GM19463 (cell line): ENCODE measurements around the gene FAAP20.

Source experiments
- ATAC-seq: cut with Tn5 transposase; IDR thresholded peaks from one replicate; pipeline ENCODE4 v1.9.1; 2021; ENCODE audit warnings: mild to moderate bottlenecking, moderate library complexity; ENCODE audit not compliant: unreplicated experiment

The FAAP20 gene

GRCh38 chr1:2194319-2194897 lies at the start of gene FAAP20:
TSS of gene FAAP20 (minus strand) at chr1:2194772. CDS start at chr1:2194749, 23 bp downstream.
- ATAC-seq: peak; percentile 45

- ATAC-seq: no peak
These were observed 48.5 kb upstream of the FAAP20 start for GRCh38 chr1:2242814-2243725.

- no peak for ATAC-seq
These were observed 47.2 kb upstream of the FAAP20 start for GRCh38 chr1:2241820-2242219.

- ATAC-seq: no peak
These were observed 45.9 kb upstream of the FAAP20 start for GRCh38 chr1:2240270-2241156.

- no peak for ATAC-seq
These were observed 44.9 kb upstream of the FAAP20 start for GRCh38 chr1:2239384-2239985.

GRCh38 chr1:2239013-2239370 lies 44.4 kb upstream of the FAAP20 start:
- no peak for ATAC-seq

- ATAC-seq: no peak
These were observed 43.9 kb upstream of the FAAP20 start for GRCh38 chr1:2238361-2239012.

- ATAC-seq: no peak
These were observed 43.2 kb upstream of the FAAP20 start for GRCh38 chr1:2237773-2238172.

GRCh38 chr1:2236695-2237677 lies 42.4 kb upstream of the FAAP20 start:
- ATAC-seq: no peak

- ATAC-seq: no peak
These were observed 40.9 kb upstream of the FAAP20 start for GRCh38 chr1:2235300-2235998.

GRCh38 chr1:2234762-2235113 lies 40.2 kb upstream of the FAAP20 start:
- no peak for ATAC-seq

GRCh38 chr1:2233997-2234761 lies 39.6 kb upstream of the FAAP20 start:
- ATAC-seq: no peak

- ATAC-seq: no peak
These were observed 38.9 kb upstream of the FAAP20 start for GRCh38 chr1:2233468-2233867.

- no peak for ATAC-seq
These were observed 38.4 kb upstream of the FAAP20 start for GRCh38 chr1:2232916-2233438.

GRCh38 chr1:2232255-2232915 lies 37.8 kb upstream of the FAAP20 start:
- ATAC-seq: no peak

- ATAC-seq: no peak
These were observed 37.1 kb upstream of the FAAP20 start for GRCh38 chr1:2231532-2232254.
